HG03457 (cell line): ENCODE data around the gene IFI27.
A peak's percentile ranks its signal among the peaks of the same experiment; 100 is the strongest.

ENCODE experiments used
- ATAC-seq: cut with Tn5 transposase; IDR thresholded peaks from one replicate; pipeline ENCODE4 v1.9.1; 2021; ENCODE audit warnings: moderate number of reproducible peaks; ENCODE audit not compliant: unreplicated experiment

IFI27 gene

DNA sequence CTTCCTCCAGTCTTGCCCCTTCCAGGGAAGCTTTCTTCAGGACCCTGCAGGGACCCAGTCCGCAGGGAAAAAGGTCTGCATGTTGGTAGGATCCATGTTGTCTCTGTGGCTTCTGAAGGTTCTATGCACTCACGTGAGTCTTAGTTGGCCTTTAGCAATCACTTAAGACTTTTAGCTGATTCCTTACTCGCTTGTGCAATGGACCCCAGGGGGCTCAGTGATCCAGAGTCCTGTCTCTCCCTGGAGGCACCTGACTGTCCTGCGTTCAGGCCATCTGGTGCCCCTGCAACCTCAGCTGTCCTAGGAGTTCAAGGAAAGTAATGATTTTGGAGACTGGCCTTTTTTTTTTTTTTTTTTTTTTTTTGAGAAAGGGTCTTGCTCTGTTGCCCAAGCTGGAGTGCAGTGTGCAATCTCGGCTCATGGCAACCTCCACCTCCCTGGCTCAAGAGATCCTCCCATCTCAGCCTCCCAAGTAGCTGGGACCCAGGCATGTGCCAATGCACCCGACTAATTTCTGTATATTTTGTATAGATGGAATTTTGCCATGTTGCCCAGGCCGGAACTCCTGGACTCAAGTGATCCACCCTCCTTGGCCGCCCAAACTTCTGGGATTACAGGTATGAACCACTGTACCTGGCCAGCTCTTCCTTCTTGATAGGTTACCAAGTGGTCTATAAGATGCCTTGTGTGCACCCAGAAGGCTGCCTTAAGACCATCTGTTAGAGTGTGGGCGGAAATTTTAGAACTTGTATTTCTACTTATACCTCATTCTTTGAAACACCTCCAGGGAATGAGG, 14.2 kb downstream of the IFI27 start:
- no peak for ATAC-seq

DNA sequence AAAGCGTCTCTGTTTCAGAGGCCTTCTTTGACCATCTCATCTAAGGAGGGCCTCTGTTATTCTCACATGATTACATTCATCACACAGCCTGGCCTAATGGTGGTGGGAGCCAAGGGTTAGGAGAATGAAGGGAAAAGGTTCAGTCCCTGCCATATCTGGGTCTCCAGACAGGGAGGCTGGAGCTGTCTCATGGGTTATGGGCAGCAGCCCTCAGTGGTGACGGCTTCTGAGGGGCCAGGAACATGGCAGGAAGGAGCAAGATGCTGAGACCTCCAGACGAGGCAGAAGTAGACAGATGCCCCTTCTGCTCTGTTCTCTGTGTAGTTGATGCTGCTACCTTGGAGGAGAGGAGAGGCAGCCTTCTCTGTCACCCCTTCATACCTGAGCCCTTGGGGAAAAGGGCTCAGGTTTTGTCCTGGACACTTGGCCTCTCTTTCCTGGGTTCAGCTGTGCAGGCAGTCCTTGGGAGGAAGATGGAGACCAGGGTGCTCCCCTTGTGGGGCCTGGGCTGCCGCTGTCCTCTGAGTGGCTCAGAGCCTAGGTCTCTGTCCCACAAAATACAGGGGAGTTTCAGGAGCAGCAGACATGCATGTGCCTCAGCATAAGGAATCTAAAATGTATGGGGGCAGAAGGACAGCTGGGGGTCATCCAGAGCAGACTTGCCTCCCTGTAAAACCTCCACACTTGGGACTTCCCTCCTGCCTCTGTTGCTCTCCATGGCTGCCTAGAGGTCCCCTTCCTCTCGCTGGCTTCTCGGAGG, 15.3 kb downstream of the IFI27 start:
- ATAC-seq: no peak

DNA sequence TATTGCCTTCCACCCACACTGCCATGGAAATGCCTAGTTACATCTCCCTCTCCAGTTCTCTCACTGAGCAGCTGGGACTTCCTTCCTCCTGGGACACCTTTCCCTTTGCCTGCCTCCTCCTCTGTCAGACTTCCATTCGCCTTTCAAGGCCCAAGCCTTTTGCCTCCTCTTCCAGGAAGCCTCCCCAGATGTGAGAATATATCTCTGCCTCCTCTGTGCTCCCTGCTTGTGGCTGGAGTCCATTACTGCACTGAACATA, 15.8 kb downstream of the IFI27 start:
- no peak for ATAC-seq

DNA sequence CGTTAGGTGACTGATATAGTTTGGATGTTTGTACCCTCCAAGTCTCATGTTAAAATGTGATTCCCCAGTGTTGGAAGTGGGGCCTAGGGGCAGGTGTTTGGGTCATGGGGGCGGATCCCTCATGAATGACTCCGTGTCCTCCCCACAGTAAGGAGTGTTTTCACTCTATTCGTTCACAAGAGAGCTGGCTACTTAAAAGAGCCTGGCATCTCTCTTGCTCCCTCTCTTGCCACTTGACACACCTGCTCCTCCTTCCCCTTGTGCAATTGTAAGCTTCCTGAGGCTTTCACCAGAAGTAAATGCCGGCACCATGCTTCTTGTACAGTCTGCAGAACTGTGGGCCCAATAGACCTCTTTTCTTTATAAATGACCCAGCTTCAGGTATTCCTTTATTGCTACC, 16.3 kb downstream of the IFI27 start:
- no peak for ATAC-seq

DNA sequence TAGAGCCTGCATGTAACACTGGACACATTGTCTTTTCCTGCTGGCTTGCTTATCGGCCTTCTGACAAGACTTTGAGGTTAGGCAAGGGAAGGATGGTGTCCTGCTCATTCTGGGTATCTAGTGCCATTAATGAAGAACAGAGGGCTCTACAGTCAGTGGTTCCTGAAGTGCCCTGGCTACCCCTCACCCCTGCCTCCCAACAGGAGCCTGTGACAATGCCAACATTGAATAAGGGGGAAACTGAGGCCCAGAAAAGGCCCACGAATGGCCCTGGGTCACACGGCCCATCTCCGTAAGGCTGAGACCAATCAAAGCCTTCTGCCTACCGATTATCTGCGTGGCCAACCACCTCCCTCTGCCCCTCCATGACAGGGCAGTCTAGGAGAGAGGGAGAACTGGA, 16.8 kb downstream of the IFI27 start:
- ATAC-seq: no peak

GRCh38 chr14:94128216-94128839, 17.8 kb downstream of the IFI27 start:
- no peak for ATAC-seq

DNA sequence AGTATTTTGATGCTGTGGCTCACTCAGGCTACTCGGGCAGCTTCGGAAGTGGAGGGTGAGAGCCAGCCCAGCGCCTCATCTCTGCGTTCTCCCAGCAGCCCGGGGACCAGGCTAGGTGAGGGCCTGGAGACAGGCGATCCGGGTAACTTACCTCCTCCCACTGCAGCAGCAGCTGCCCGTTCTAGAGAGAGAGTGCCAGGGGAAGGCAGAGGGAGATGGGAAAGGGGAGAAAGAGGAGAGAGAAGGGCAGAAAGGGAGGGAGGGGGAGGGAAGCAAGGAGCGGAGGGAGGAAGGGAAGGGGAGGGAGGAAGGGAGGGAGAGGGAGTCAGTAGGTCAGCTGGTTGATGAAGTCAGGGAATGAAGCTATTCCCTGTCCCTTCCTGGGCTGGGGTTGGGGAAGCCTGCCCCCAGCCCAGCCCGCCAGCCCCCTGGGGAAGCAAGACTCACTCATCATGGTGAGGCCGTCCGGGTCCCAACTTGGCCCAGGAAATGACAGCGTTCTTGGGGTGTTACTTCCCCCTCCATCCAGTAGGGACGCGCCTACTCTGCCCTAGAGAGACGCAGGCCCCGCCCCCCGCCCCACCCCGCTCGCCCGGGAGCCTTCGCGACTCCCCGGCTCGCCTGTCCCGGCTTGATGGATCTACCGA, 18.7 kb downstream of the IFI27 start, which contains the start of gene IFI27L2:
IFI27L2 (minus strand) TSS at position 494 of the 647 bp plus-strand sequence; CDS start at position 454, 40 bp downstream.
- ATAC-seq: peak; percentile 83

DNA sequence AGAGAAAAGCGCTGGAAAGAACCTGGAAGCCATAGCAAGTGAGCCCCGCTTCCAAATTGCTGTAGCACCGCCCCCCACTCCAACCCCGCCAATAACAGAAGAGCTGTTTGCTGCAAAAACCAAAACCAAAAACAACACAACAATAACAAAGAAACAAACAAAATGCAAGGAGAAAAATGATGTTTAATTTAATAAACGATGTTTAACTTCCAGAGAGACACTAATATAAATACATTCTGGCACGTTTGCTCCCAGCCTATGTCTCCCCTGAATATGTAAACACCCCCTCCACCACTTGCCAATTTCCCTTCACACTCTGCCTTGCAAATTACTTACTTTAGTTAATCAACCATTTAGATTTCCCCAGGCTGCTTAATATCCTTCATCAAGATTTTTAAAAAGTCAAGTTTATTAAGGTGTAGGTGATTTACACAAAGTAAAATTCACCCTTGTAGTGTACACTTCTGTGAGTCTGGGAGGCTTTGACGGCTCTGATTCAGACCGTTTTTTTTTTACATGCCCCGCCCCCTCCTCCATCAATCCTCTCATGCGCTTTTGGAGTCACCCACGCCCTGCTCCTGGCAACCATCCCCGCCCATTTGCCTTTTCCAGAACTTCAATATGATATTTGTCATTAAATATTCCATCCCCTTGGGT, 19.4 kb downstream of the IFI27 start:
- ATAC-seq: no peak

DNA sequence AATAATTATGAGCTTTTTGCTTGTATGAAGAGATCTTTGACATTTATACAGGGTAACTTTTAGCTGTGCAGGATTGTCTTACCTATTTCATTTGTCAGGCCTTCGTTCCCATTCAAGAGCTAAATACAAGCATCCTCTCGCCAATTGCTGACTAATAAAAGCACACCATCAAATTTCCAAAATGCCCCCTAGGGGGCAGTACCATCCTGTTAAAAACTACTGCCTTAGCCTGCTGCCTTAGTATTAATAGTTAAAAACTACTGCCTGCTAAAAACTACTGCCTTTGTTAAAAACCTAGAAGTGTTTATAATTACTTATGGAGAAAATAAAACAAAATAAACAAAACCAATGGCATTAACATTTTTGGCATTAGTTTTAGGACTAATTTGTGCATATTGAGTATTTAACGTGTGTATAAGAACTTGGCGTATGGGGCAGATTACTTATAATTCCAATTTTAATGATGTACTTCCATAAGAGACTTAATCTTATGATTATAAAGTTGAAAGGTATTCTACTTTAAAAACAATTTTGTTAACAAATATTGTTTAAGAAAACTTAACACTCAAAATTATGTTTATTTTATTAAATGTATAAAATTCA, 21.9 kb downstream of the IFI27 start:
- ATAC-seq: no peak

DNA sequence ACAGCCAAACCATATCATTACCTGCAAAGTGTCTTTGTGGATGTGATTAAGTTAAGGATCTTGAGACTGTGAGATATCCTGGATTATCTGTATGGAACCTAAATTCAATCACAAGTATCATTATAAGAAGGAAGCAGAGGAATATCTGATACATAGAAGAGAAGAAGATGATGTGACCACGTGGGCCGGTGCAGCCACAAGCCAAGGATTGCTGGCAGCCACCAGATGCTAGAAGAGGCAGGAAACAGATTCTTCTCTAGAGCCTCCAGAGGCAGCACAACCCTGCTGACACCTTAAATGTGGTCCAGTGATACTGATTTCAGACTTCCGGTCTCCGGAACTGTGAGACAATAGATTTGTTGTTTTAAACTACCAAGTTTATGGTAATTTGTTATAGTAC, 24.9 kb downstream of the IFI27 start:
- no peak for ATAC-seq

DNA sequence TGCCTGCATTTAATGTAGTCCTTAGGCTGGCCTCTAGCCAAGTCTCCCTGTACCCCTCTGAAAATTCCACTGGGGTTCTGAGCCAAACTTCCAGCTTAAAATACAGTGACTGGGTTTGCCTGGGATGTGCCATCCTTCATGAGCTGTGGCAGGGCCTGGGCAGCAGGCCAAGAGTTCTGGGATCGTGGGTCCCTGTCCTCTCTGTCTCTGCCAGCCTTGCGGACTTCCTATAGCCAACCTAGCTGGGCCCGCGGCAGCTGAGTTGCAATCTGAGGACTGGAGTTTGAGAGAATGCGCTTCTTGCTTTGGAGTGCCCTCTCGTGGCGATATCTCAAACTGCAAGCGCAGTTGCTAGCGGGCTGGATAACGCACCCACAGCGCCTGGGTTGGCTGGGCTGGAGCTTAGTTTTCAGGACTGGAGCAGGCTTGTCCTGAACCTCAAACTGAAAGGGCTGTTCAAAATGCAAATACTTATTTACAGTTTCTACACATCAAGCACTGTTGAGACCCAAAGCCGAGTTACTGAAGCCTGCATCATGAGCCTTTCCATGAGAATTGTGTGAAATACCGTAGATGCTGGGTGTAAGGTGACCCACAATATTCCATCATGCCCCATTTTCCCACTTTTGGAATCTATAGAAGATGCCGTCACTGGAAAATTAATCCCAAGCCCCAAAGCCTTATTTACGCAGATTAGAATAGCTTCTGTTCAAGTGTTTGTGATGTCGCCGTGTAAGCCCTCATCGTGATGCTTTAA, 26.2 kb downstream of the IFI27 start:
- no peak for ATAC-seq

- no peak for ATAC-seq
These were observed 27.7 kb downstream of the IFI27 start for GRCh38 chr14:94138251-94138650.

DNA sequence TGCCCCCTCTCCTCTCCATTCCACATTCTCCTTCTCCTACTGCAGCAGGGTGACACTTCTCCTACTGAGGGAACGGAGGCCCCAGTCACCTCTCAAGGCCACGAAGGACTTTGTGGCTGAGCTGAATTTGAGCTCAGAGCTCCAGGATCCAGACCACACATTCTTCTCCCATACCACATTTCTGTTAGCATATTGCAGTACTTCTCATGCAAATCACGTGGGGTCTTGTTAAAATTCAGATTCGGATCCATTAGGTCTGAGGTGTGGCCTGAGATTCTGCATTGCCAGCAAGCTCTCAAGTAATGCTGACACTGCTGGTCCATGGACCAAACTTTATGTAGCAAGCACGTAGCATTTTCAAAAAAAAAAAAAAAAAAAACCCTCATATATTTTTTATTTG, 28.5 kb downstream of the IFI27 start:
- no peak for ATAC-seq

DNA sequence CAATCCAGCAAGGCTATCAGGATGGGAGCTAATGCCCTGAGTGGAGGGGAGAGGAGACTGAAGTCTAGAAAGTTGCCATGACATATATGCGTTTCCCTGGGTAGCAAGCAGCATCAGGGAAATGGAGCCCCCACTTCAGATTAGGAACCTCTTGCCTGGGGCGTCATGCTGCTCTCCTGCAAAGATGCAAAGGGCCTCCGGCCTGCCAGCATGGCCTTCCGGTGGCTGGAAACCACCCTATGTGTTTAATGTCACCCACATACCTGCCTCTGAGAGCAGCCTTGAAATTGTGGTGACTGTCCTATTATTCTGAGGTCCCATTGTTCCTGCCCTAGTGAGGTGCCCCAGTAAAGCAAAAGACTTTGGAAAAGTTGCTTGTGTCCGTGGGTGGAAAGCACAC, 28.9 kb downstream of the IFI27 start:
- no peak for ATAC-seq

- ATAC-seq: no peak
These were observed 31.7 kb downstream of the IFI27 start for GRCh38 chr14:94142247-94142646.

DNA sequence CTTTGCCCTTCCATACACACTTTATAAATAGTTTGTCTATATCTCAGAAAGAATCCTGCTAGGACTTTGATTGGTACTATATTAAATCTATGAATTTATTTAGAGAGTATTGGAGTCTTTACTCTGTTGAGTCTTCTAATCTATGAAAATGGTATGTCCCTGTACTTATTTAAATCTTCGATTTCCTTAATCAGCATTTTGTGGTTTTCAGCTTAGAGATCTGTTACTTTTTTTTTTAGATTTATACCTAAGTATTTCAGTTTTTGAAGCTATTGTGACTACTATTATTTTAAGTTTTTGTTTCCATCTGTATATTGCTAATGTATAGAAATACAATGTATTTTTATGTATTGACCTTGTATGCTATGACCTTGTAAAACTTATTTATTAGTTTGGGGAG, 32.3 kb downstream of the IFI27 start:
- no peak for ATAC-seq

GRCh38 chr14:94143239-94143638, 32.7 kb downstream of the IFI27 start:
- no peak for ATAC-seq

GRCh38 chr14:94143711-94144110, 33.2 kb downstream of the IFI27 start:
- ATAC-seq: no peak

GRCh38 chr14:94144765-94145164, 34.2 kb downstream of the IFI27 start:
- ATAC-seq: no peak
